GM21381 (cell line): ENCODE measurements around the gene MYH9.

Experiments used
- ATAC-seq: cut with Tn5 transposase; IDR thresholded peaks from one replicate; pipeline ENCODE4 v1.9.1; 2021; ENCODE audit warnings: mild to moderate bottlenecking, moderate library complexity; ENCODE audit not compliant: unreplicated experiment

MYH9 gene

GRCh38 chr22:36386900-36387708 is 663 bp downstream of the MYH9 start:
- ATAC-seq: peak; percentile 12

GRCh38 chr22:36386351-36386899 is 1.3 kb downstream of the MYH9 start:
- no peak for ATAC-seq

- no peak for ATAC-seq
These were observed 2.0 kb downstream of the MYH9 start for GRCh38 chr22:36385491-36386350.

GRCh38 chr22:36384766-36385481 is 2.8 kb downstream of the MYH9 start:
- ATAC-seq: no peak

- no peak for ATAC-seq
These were observed 4.6 kb downstream of the MYH9 start for GRCh38 chr22:36383110-36383581.

- no peak for ATAC-seq
These were observed 6.1 kb downstream of the MYH9 start for GRCh38 chr22:36381513-36382128.

- no peak for ATAC-seq
These were observed 8.0 kb downstream of the MYH9 start for GRCh38 chr22:36379593-36380361.

GRCh38 chr22:36378869-36379217 is 8.9 kb downstream of the MYH9 start:
- no peak for ATAC-seq

- no peak for ATAC-seq
These were observed 9.5 kb downstream of the MYH9 start for GRCh38 chr22:36378080-36378868.

GRCh38 chr22:36377022-36377631 is 10.6 kb downstream of the MYH9 start:
- ATAC-seq: no peak

- ATAC-seq: no peak
These were observed 11.5 kb downstream of the MYH9 start for GRCh38 chr22:36376265-36376664.

- ATAC-seq: no peak
These were observed 12.4 kb downstream of the MYH9 start for GRCh38 chr22:36375071-36375980.

GRCh38 chr22:36374603-36375024 is 13.2 kb downstream of the MYH9 start:
- no peak for ATAC-seq

GRCh38 chr22:36373258-36373579 is 14.5 kb downstream of the MYH9 start:
- ATAC-seq: no peak

GRCh38 chr22:36371920-36372319 is 15.8 kb downstream of the MYH9 start:
- no peak for ATAC-seq

- ATAC-seq: no peak
These were observed 17.6 kb downstream of the MYH9 start for GRCh38 chr22:36369922-36370791.
